Karpas-422 (cell line): ENCODE measurements around the gene SLC1A4. TPM values are rescaled to one million over a fixed set of nuclear protein-coding genes. Genes with fewer than 3 reads are reported as not detected.

Source experiments
- DNase-seq: peaks from one replicate; pipeline ENCODE4 v3.0.0-alpha.2; 2015
- H2AFZ ChIP-seq: fragments of 200-600 bp; sonication (generic); 2 replicates; pipeline ENCODE4 v1.6.1; 2014; ENCODE audit warnings: antibody characterized with exemption, low read length, mixed read lengths
- H3K27ac ChIP-seq: fragments of 200-600 bp; sonication (generic); 2 replicates; pipeline ENCODE4 v1.5.1; 2014; ENCODE audit warnings: mild to moderate bottlenecking, low read length, moderate library complexity
- H3K27me3 ChIP-seq: fragments of 200-600 bp; sonication (generic); 2 replicates; pipeline ENCODE4 v1.6.1; 2014; ENCODE audit warnings: low read length, mixed read lengths
- H3K36me3 ChIP-seq: fragments of 200-600 bp; sonication (generic); 2 replicates; pipeline ENCODE4 v1.6.1; 2014; ENCODE audit warnings: low read length, mixed read lengths; ENCODE audit not compliant: insufficient read depth
- H3K4me1 ChIP-seq: fragments of 200-600 bp; sonication (generic); 2 replicates; pipeline ENCODE4 v1.6.1; 2014; ENCODE audit warnings: mild to moderate bottlenecking, low read length, mixed read lengths
- H3K4me2 ChIP-seq: fragments of 200-600 bp; sonication (generic); 2 replicates; pipeline ENCODE4 v1.6.1; 2014; ENCODE audit warnings: low read length, low read depth, mild to moderate bottlenecking; ENCODE audit not compliant: poor library complexity, severe bottlenecking
- H3K4me3 ChIP-seq: fragments of 200-600 bp; sonication (generic); 2 replicates; pipeline ENCODE4 v1.5.1; 2014; ENCODE audit warnings: mild to moderate bottlenecking, antibody characterized with exemption, low read length, mixed read lengths
- H3K79me2 ChIP-seq: fragments of 200-600 bp; sonication (generic); 2 replicates; pipeline ENCODE4 v1.6.1; 2014; ENCODE audit warnings: mild to moderate bottlenecking, low read length, mixed read lengths
- H3K9ac ChIP-seq: fragments of 200-600 bp; sonication (generic); 2 replicates; pipeline ENCODE4 v1.6.0; 2014; ENCODE audit warnings: low read length
- H3K9me2 ChIP-seq: fragments of 200-600 bp; sonication (generic), shearing (Covaris generic); replicated peaks from 2 replicates; pipeline ENCODE4 v1.6.0; 2014; ENCODE audit warnings: mild to moderate bottlenecking, low read length, moderate library complexity; ENCODE audit not compliant: insufficient read depth
- H3K9me3 ChIP-seq: fragments of 300-700, 200-600 bp; sonication (generic); 2 replicates; pipeline ENCODE4 v1.6.1; 2014; ENCODE audit warnings: low read length, mixed read lengths
- H4K20me1 ChIP-seq: fragments of 200-600 bp; sonication (generic); 2 replicates; pipeline ENCODE4 v1.6.1; 2014; ENCODE audit warnings: mild to moderate bottlenecking, antibody characterized with exemption, low read length, low read depth; ENCODE audit not compliant: insufficient read depth
- total RNA-seq: library from RNA; depleted of rRNA; stranded (reverse); fragments of >200 nt; shearing (Covaris generic); gene quantifications from 2 replicates; pipeline ENCODE4 v1.2.3, GENCODE V29; 2014; ENCODE audit warnings: low replicate concordance

The SLC1A4 gene
- total RNA-seq, 1 experiment from 2014 or later = 114 TPM

- Histone ChIP-seq H2AFZ (peak overlapping the region; percentile 80; the same call in 1 of the 2 replicates), H3K4me1 (peaks cover 24% of the 10 kb centered on the region), H3K27ac (no peak overlapping the region), H3K9me3 (no peaks in the 10 kb centered on the region), H3K36me3 (no peaks in the 10 kb centered on the region), H3K9me2 (no peaks in the 10 kb centered on the region), H3K9ac (peak overlapping the region; percentile 34; the same call in 1 of the 2 replicates), H3K27me3 (no peaks in the 10 kb centered on the region), H3K4me2 (peak overlapping the region; percentile 12), H4K20me1 (no peaks in the 10 kb centered on the region), H3K4me3 (no peak overlapping the region), H3K79me2 (no peaks in the 10 kb centered on the region)
- no peak for DNase-seq
These were observed 42.4 kb upstream of the SLC1A4 start for GRCh38 chr2:64946769-64947247.

DNA sequence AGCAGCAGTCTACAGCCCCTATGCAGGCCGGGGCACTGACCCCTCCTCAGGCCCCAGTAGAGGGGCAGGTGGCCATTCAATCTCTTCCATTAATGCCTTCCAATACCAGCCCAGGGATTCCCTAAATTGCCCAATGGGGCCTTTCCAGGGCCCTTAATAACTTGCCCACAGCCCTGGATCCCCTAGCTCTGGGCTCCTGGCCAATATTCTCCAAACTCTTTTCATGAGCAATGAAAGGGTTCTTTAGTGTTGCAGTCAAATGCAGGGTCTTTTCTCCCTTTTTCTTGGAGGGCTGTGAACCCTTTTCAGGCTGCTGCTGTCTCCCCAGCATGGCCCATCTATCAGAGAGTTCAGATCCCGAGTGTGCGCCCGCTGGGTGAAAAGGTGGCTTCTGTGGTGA, 41.3 kb upstream of the SLC1A4 start:
- no peak overlapping the region for H3K9ac ChIP-seq
- H2AFZ ChIP-seq = no peak overlapping the region
- H3K4me3 ChIP-seq = no peak overlapping the region
- H3K4me2 ChIP-seq = no peak overlapping the region
- no peak for DNase-seq
- H3K4me1 ChIP-seq = peaks cover 33% of the 10 kb centered on the region
- no peaks in the 10 kb centered on the region for H3K27me3 ChIP-seq
- H4K20me1 ChIP-seq = no peaks in the 10 kb centered on the region
- no peak overlapping the region for H3K27ac ChIP-seq
- H3K9me3 ChIP-seq = no peaks in the 10 kb centered on the region
- no peaks in the 10 kb centered on the region for H3K9me2 ChIP-seq
- no peaks in the 10 kb centered on the region for H3K79me2 ChIP-seq
- no peaks in the 10 kb centered on the region for H3K36me3 ChIP-seq

GRCh38 chr2:64950226-64951160, 38.7 kb upstream of the SLC1A4 start:
- no peaks in the 10 kb centered on the region for H4K20me1 ChIP-seq
- H2AFZ ChIP-seq = no peak overlapping the region
- H3K36me3 ChIP-seq = no peaks in the 10 kb centered on the region; the same call in 1 of the 2 replicates
- no peak overlapping the region for H3K9ac ChIP-seq
- no peak for DNase-seq
- H3K4me2 ChIP-seq = peak overlapping the region; percentile 46
- H3K9me3 ChIP-seq = peaks cover 5% of the 10 kb centered on the region
- H3K4me3 ChIP-seq = no peak overlapping the region
- no peaks in the 10 kb centered on the region for H3K9me2 ChIP-seq
- H3K79me2 ChIP-seq = no peaks in the 10 kb centered on the region
- no peaks in the 10 kb centered on the region for H3K27me3 ChIP-seq
- H3K4me1 ChIP-seq = peaks cover 33% of the 10 kb centered on the region
- no peak overlapping the region for H3K27ac ChIP-seq

DNA sequence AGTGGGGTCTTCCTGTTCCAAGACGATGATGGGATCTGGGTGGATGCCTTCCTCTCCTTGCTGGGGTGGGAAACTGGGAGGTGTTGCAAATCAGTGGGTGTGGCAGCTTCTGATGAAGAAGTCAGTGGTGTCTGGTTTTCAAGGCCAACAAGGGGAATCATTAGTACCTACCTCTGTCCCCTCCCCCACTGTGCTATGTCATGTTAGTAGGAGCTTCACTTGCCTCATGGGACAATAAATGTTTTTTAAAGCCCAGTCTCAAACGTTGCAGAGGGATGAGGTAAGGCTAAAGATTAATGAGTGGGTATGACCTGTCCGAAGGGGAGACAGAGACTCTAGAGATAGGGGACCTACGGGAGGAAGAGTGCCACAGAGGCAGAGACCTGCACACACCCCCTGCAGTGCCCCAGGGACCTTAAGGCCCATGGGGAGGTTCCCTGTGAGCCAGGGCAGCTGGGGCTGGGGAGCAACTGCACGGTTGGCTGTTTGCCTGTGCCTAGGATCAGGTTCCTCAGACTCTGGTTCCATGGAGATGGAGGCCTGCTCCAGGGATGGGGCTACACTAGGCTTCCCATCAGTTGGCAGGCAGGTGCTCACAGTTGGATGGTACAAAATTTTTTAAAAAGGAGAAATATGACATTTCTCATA, 37.8 kb upstream of the SLC1A4 start:
- Histone ChIP-seq H2AFZ (no peak overlapping the region), H3K4me1 (peaks cover 25% of the 10 kb centered on the region), H3K9ac (peak overlapping the region; percentile 7; the same call in 1 of the 2 replicates), H3K27me3 (no peaks in the 10 kb centered on the region), H3K27ac (peak overlapping the region; percentile 12; the same call in 1 of the 2 replicates), H3K4me3 (peak overlapping the region; percentile 7; the same call in 1 of the 2 replicates), H4K20me1 (no peaks in the 10 kb centered on the region), H3K4me2 (peak overlapping the region; percentile 46), H3K9me3 (peaks cover 8% of the 10 kb centered on the region), H3K36me3 (no peaks in the 10 kb centered on the region; the same call in 1 of the 2 replicates), H3K9me2 (no peaks in the 10 kb centered on the region), H3K79me2 (no peaks in the 10 kb centered on the region)
- peak; percentile 77 for DNase-seq

DNA sequence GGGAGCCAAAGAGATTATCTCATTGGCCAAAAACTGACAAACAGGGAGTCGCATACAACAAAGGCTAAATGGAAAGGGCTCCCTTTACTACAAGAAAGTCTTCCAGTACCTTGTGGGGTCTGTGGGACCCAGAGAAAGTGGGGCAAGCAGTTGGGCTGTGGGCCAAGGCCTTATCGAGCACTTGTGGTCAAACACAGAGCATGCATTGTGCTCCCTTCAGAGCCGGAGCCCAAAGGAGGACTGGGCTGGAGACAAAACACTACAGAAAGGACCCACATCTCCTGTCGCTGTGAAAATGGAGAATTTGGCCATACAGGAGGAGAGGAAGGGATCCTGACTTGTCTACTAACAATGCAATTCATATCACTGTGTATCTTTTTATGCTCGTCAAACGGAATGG, 37.1 kb upstream of the SLC1A4 start:
- Histone ChIP-seq H3K27ac (peak overlapping the region; percentile 12; the same call in 1 of the 2 replicates), H2AFZ (no peak overlapping the region), H3K9me2 (no peaks in the 10 kb centered on the region), H3K27me3 (no peaks in the 10 kb centered on the region), H3K79me2 (no peaks in the 10 kb centered on the region), H4K20me1 (no peaks in the 10 kb centered on the region), H3K9me3 (peaks cover 8% of the 10 kb centered on the region), H3K4me3 (peak overlapping the region; percentile 7; the same call in 1 of the 2 replicates), H3K4me2 (peak overlapping the region; percentile 46), H3K36me3 (no peaks in the 10 kb centered on the region; the same call in 1 of the 2 replicates), H3K4me1 (peaks cover 21% of the 10 kb centered on the region), H3K9ac (no peak overlapping the region; the same call in 1 of the 2 replicates)
- DNase-seq = no peak

GRCh38 chr2:64952511-64953482, 36.4 kb upstream of the SLC1A4 start:
- Histone ChIP-seq H3K36me3 (no peaks in the 10 kb centered on the region; the same call in 1 of the 2 replicates), H3K27ac (no peak overlapping the region), H3K9me3 (peaks cover 8% of the 10 kb centered on the region), H4K20me1 (no peaks in the 10 kb centered on the region), H3K4me3 (no peak overlapping the region), H3K9me2 (no peaks in the 10 kb centered on the region), H3K4me2 (no peak overlapping the region), H3K27me3 (no peaks in the 10 kb centered on the region), H3K79me2 (no peaks in the 10 kb centered on the region), H3K4me1 (peaks cover 21% of the 10 kb centered on the region), H3K9ac (no peak overlapping the region), H2AFZ (no peak overlapping the region)
- no peak for DNase-seq

DNA sequence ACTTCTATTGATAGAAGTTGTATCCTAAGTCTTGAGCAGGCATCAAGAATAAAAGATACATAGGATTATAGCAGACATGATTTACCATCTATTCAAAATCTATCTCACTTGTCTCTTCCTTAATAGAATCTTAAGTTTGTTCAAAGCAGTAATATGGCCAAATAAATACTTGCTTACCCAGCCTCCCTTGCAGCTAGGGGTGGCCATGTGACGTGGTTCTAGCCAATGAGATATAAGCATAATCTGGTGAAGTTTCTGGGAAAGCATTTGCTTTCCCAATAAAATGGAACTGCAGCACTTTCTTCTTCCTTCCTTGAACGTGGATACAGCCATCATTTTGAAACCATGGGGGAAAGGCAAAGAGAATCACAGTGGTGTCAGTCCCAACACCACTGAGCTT, 33.7 kb upstream of the SLC1A4 start:
- no peak for DNase-seq
- H3K36me3 ChIP-seq = no peaks in the 10 kb centered on the region; the same call in 1 of the 2 replicates
- H3K9me3 ChIP-seq = peaks cover 8% of the 10 kb centered on the region
- no peaks in the 10 kb centered on the region for H3K27me3 ChIP-seq
- H3K9me2 ChIP-seq = no peaks in the 10 kb centered on the region
- H3K4me3 ChIP-seq = no peak overlapping the region
- no peak overlapping the region for H3K27ac ChIP-seq
- no peak overlapping the region for H2AFZ ChIP-seq
- peaks cover 31% of the 10 kb centered on the region for H3K4me1 ChIP-seq
- no peaks in the 10 kb centered on the region for H3K79me2 ChIP-seq
- no peak overlapping the region for H3K9ac ChIP-seq
- H3K4me2 ChIP-seq = no peak overlapping the region
- no peaks in the 10 kb centered on the region for H4K20me1 ChIP-seq
